Ishikawa (cell line): Measurements from ENCODE around the gene DBR1.

Experiments
- EGR1 ChIP-seq: IDR thresholded peaks from 2 replicates; pipeline ENCODE4 v1.6.1; 2012
- RAD21 ChIP-seq: IDR thresholded peaks from 2 replicates; pipeline ENCODE4 v1.6.1; 2012; ENCODE audit warnings: low read depth
- TEAD4 ChIP-seq: IDR thresholded peaks from 2 replicates; pipeline ENCODE4 v1.6.1; 2012

DNA sequence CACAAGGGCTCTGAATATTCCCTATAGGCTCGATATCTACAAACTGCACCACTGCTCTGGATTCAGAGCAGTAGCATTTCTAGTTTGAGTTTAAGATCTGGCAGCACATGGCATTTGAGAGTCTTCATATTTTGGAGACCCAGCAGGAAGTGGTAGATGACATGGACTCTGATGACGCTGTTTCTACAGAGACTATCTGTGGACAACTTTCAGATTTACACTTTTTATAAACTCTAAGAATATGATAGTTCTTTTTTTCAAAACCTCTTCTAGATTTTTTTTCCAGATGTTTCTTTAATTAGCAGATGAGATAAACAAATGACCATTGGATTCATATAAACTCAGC lies 48.2 kb upstream of the DBR1 start:
- no peak for TF ChIP-seq EGR1
- no peak for TF ChIP-seq TEAD4
- TF ChIP-seq RAD21: no peak
